Measurements from ENCODE around the gene UBR1. TPM values are rescaled to one million over a fixed set of nuclear protein-coding genes. Genes with fewer than 3 reads are reported as not detected.
A peak's percentile ranks its signal among the peaks of the same experiment; 100 is the strongest.

The UBR1 gene
- total RNA-seq (2014; rRNA removed; shearing (Covaris generic)) = 26.0 and 33.5 TPM in 2 replicates
- 15.3 and 16.2 TPM in 2 replicates for polyA plus RNA-seq (2016; fragmentation: Nextera tagmentation; extraction: Ambion mirVana)

- peak within 1 kb of the TSS; percentile 80 for H3K27ac ChIP-seq
- H3K9ac ChIP-seq = peak within 1 kb of the TSS; percentile 86
- peak within 1 kb of the TSS; percentile 95 for H2AFZ ChIP-seq
- H3K27me3 ChIP-seq (replicated peaks; ENCODE audit: insufficient read depth) = no peaks in the 10 kb centered on the region
- peaks cover 54% of the 10 kb centered on the region for H3K79me2 ChIP-seq (ENCODE audit: insufficient read depth)
- no peaks in the 10 kb centered on the region for H3K9me3 ChIP-seq (ENCODE audit: low read depth)
- H3K9me2 ChIP-seq (ENCODE audit: insufficient read depth) = no peaks in the 10 kb centered on the region
- no peaks in the 10 kb centered on the region for H4K20me1 ChIP-seq (ENCODE audit: insufficient read depth)
- peaks cover 17% of the 10 kb centered on the region for H3K4me1 ChIP-seq (ENCODE audit: insufficient read depth)
- peak within 1 kb of the TSS; percentile 95 for H3K4me2 ChIP-seq (ENCODE audit: unreplicated experiment)
- no peaks in the 10 kb centered on the region for H3F3A ChIP-seq (ENCODE audit: insufficient read depth)
- peak within 1 kb of the TSS; percentile 87 for H3K4me3 ChIP-seq
- no peaks in the 10 kb centered on the region for H3K36me3 ChIP-seq (ENCODE audit: low read depth)
- 1 to 2% methylated on average over 33 of the region's 33 CpGs for WGBS, 2 experiments (ENCODE audit: low coverage in 1 of 2, low lambda C conversion rate in 2 of 2, missing lambda C conversion rate in 2 of 2)
- TF ChIP-seq EZH2phosphoT487 (IDR thresholded peaks at IDR 0.05; ENCODE audit: insufficient read depth, low read depth) = no peak
- TF ChIP-seq EZH2 (IDR thresholded peaks at IDR 0.05; ENCODE audit: insufficient read depth, poor library complexity, severe bottlenecking) = no peak
- in situ Hi-C loops (cut with MboI) = no loop called here
- peak; percentile 97 for DNase-seq
These were observed at the start of gene UBR1 for GRCh38 chr15:43105778-43106485. UBR1 (minus strand) TSS chr15:43106038; CDS start chr15:43106022, 16 bp downstream.

DNA sequence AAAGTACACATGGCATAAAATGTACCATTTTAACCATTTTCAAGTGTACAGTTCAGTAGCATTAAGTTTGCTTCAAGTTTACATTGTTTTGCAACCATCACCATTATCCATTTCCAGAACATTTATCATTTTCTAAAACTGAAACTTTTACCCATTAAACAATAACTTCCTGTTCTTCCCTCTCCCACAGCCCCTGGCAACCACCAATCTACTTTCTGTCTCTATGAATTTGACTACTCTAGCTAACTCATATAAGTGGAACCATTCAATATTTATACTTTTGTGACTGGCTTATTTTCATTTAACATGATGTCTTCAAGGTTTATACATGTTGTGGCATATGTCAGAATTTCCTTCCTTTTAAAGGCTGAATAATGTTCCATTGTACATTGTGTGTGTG lies 47.4 kb upstream of the UBR1 start:
- Histone ChIP-seq H3K79me2 (ENCODE audit: insufficient read depth) (no peaks in the 10 kb centered on the region), H2AFZ (no peak overlapping the region), H3K27me3 (replicated peaks; ENCODE audit: insufficient read depth) (no peaks in the 10 kb centered on the region), H3F3A (ENCODE audit: insufficient read depth) (peaks cover 33% of the 10 kb centered on the region), H3K9me3 (ENCODE audit: low read depth) (no peaks in the 10 kb centered on the region), H3K27ac (no peak overlapping the region), H3K4me2 (ENCODE audit: unreplicated experiment) (no peak overlapping the region), H3K9ac (no peak overlapping the region), H3K4me1 (ENCODE audit: insufficient read depth) (peaks cover 24% of the 10 kb centered on the region), H3K9me2 (ENCODE audit: insufficient read depth) (no peaks in the 10 kb centered on the region), H3K36me3 (ENCODE audit: low read depth) (peaks cover 13% of the 10 kb centered on the region), H4K20me1 (ENCODE audit: insufficient read depth) (no peaks in the 10 kb centered on the region), H3K4me3 (no peak overlapping the region)
- DNase-seq = no peak
- TF ChIP-seq EZH2 (IDR thresholded peaks at IDR 0.05; ENCODE audit: insufficient read depth, poor library complexity, severe bottlenecking) (no peak), EZH2phosphoT487 (IDR thresholded peaks at IDR 0.05; ENCODE audit: insufficient read depth, low read depth) (no peak)
- in situ Hi-C loops (cut with MboI) = no loop called here

DNA sequence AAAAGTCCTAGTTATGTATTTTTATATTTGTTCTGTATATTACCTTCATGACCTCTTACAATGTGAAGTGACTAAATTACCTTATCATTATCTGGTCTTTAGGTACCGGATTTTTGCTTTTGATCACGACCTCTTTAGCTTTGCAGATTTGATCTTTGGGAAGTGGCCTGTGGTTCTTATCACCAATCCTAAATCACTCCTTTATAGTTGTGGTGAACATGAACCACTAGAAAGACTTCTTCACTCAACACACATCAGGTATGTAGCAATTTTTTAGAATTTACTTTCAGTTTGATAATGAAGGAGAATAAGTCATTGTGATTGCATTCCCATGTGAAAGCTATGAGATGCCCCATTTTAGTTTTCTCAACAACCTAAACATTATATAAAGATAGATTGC lies 45.9 kb upstream of the UBR1 start:
- TF ChIP-seq EZH2phosphoT487 (IDR thresholded peaks at IDR 0.05; ENCODE audit: insufficient read depth, low read depth) = no peak
- no peak for TF ChIP-seq EZH2 (IDR thresholded peaks at IDR 0.05; ENCODE audit: insufficient read depth, poor library complexity, severe bottlenecking)
- no peak overlapping the region for H3K9ac ChIP-seq
- in situ Hi-C loops (cut with MboI) = no loop called here
- H3K27ac ChIP-seq = peak overlapping the region; percentile 95; the same call in 1 of the 2 replicates
- H3K4me1 ChIP-seq (ENCODE audit: insufficient read depth) = peaks cover 24% of the 10 kb centered on the region
- no peaks in the 10 kb centered on the region for H3K27me3 ChIP-seq (replicated peaks; ENCODE audit: insufficient read depth)
- H3K9me2 ChIP-seq (ENCODE audit: insufficient read depth) = no peaks in the 10 kb centered on the region
- H4K20me1 ChIP-seq (ENCODE audit: insufficient read depth) = no peaks in the 10 kb centered on the region
- H3K36me3 ChIP-seq (ENCODE audit: low read depth) = peaks cover 13% of the 10 kb centered on the region
- H2AFZ ChIP-seq = no peak overlapping the region
- no peak overlapping the region for H3K4me3 ChIP-seq
- H3F3A ChIP-seq (ENCODE audit: insufficient read depth) = peaks cover 40% of the 10 kb centered on the region
- H3K9me3 ChIP-seq (ENCODE audit: low read depth) = no peaks in the 10 kb centered on the region
- WGBS, 2 experiments (ENCODE audit: low coverage in 1 of 2, low lambda C conversion rate in 2 of 2, missing lambda C conversion rate in 2 of 2) = 100% methylated on average over 2 of the region's 2 CpGs
- no peak overlapping the region for H3K4me2 ChIP-seq (ENCODE audit: unreplicated experiment)
- no peaks in the 10 kb centered on the region for H3K79me2 ChIP-seq (ENCODE audit: insufficient read depth)
- DNase-seq = no peak

DNA sequence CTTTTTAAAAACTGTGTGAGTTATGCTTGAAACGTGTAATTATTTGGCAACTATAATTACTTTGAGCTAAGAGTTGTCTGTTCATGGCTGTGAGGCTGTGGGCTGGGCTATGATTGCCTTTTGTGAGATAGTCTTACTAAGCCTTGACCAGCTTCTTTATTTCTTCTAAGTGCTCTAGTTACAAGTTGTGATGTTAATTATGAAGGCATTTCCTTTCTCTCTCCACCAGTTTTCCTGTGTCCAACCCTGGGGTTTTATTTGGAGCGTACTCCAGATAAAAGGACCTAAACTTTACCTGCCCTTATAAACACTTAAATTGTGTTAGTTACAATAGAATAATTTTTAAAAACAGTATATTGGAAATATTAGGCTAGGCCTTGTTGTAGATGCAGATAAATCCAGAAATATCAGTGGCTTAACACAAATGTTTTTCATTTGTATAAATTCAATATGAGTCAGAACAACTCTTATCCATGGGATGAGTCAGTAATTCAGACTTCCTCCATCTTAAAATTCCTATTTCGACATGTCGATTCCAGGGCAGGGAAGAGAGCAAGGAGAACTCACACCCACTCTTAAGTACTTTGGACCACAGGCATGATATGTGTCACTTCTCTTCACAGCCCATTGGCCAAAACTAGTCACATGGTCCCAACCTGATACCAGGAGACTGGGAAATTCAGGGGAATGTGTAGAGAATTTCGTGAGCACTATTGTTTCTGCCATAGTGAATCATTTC lies 44.5 kb upstream of the UBR1 start:
- Histone ChIP-seq H3K79me2 (ENCODE audit: insufficient read depth) (no peaks in the 10 kb centered on the region), H3K4me1 (ENCODE audit: insufficient read depth) (peaks cover 24% of the 10 kb centered on the region), H3K4me3 (peak overlapping the region; percentile 39), H2AFZ (peak overlapping the region; percentile 74), H3F3A (ENCODE audit: insufficient read depth) (peaks cover 40% of the 10 kb centered on the region), H3K27ac (peak overlapping the region; percentile 95), H3K36me3 (ENCODE audit: low read depth) (peaks cover 13% of the 10 kb centered on the region), H4K20me1 (ENCODE audit: insufficient read depth) (no peaks in the 10 kb centered on the region), H3K9me2 (ENCODE audit: insufficient read depth) (no peaks in the 10 kb centered on the region), H3K9me3 (ENCODE audit: low read depth) (no peaks in the 10 kb centered on the region), H3K27me3 (replicated peaks; ENCODE audit: insufficient read depth) (no peaks in the 10 kb centered on the region), H3K9ac (peak overlapping the region; percentile 65), H3K4me2 (ENCODE audit: unreplicated experiment) (peak overlapping the region; percentile 70)
- WGBS, 2 experiments (ENCODE audit: low coverage in 1 of 2, low lambda C conversion rate in 2 of 2, missing lambda C conversion rate in 2 of 2) = 5 to 7% methylated on average over 5 of the region's 5 CpGs
- TF ChIP-seq EZH2phosphoT487 (IDR thresholded peaks at IDR 0.05; ENCODE audit: insufficient read depth, low read depth) (no peak), EZH2 (IDR thresholded peaks at IDR 0.05; ENCODE audit: insufficient read depth, poor library complexity, severe bottlenecking) (no peak)
- DNase-seq = peak; percentile 98
- in situ Hi-C loops (cut with MboI) = no loop called here
